Psoas muscle (tissue), 8 donors: Measurements from ENCODE around the gene LRBA. TPM values are rescaled to one million over a fixed set of nuclear protein-coding genes. Genes with fewer than 3 reads are reported as not detected.
"Not testable (repeated sequence)": the region's sequence is repeated elsewhere in the genome, so short reads cannot be mapped to it uniquely, and the experiment has no call there.

ENCODE experiments used
- ATAC-seq, 4 donors: fragments of 200-7000 bp; cut with Tn5 transposase; one replicate each; pipeline ENCODE4 v1.9.1; 2020; ENCODE audit warnings: moderate library complexity in 3 of 4, mild to moderate bottlenecking in 2 of 4
- DNase-seq, 2 donors: peaks; one replicate each; pipeline ENCODE4 v3.0.0-alpha.2; 2020
- H3K27ac ChIP-seq: fragments of 200-600 bp; one replicate; pipeline ENCODE4 v1.8.0; 2022
- H3K27me3 ChIP-seq, 3 donors: fragments of 200-600 bp in 1 of 3; one replicate each; pipeline versions ENCODE4 v1.6.1 to v1.8.0; 2013 to 2022; ENCODE audit warnings: low read length in 2 of 3, mild to moderate bottlenecking in 2 of 3, moderate library complexity in 1 of 3; ENCODE audit not compliant: insufficient read depth in 3 of 3
- H3K36me3 ChIP-seq, 2 donors: fragments of 200-600 bp in 1 of 2; one replicate each; pipeline versions ENCODE4 v1.6.1 to v1.8.0; 2013 to 2022; ENCODE audit warnings: low read depth in 1 of 2, mild to moderate bottlenecking in 1 of 2, moderate library complexity in 1 of 2; ENCODE audit not compliant: insufficient read depth in 1 of 2
- H3K4me1 ChIP-seq: fragments of 200-600 bp; one replicate; pipeline ENCODE4 v1.8.0; 2022
- H3K4me3 ChIP-seq: fragments of 200-600 bp; one replicate; pipeline ENCODE4 v1.8.0; 2022; ENCODE audit warnings: mild to moderate bottlenecking
- H3K9me3 ChIP-seq: fragments of 200-600 bp; one replicate; pipeline ENCODE4 v1.8.0; 2022
- WGBS, 3 donors: extraction: QIAGEN DNeasy Blood & Tissue Kit; methylation state at CpG; one replicate each; pipeline versions ENCODE4 v1.1.6 to v1.1.7; 2013; 5-methylcytosine and 5-hydroxymethylcytosine counted together
- intact Hi-C, 2 donors: fragments of 100-400 bp; cut with DNase I; formaldehyde crosslinking; loops; one replicate each; pipeline versions ENCODE4 v1.11.0 to v1.14.2; 2022
- polyA plus RNA-seq, 3 donors: library from polyadenylated mRNA; stranded (reverse); fragments of 200-250 nt; gene quantifications; one replicate each; pipeline ENCODE4 v1.2.3, GENCODE V29; 2013
- total RNA-seq, 4 donors: library from RNA; stranded (reverse); fragmentation: NEBNext Ultra II Directional in 2 of 4; extraction: Animal tissue kit (Norgen Biotek cat#: 25700) in 2 of 4; gene quantifications; one replicate each; pipeline versions ENCODE4 v1.2.1 to v1.2.4, GENCODE V29; 2021 to 2023
- TF ChIP-seq, protein P1 (sequence below): fragments of 200-600 bp; IDR thresholded peaks from one replicate; pipeline ENCODE4 v1.8.0; 2022; ENCODE audit warnings: antibody characterized with exemption
- donor health status: healthy with polysubstance abuse.
- donor health status: DM: no; HTN: no; CAD: no; lungs with moderate emphysema.
- donor health status: Bipolar disorder and iron deficiency.
- donor health status: healthy.
- donor health status: DM: yes; HTN: yes; CAD: no.
- donor health status: DM: no; HTN: no; CAD: no.
- donor health status: DM: no; HTN: no; CAD: no.
- donor health status: DM: yes; HTN: yes; CAD: no.

Gene LRBA
- total and polyA plus RNA-seq, 7 donors, result 2.9 to 10.6 (median 6.4) TPM

DNA sequence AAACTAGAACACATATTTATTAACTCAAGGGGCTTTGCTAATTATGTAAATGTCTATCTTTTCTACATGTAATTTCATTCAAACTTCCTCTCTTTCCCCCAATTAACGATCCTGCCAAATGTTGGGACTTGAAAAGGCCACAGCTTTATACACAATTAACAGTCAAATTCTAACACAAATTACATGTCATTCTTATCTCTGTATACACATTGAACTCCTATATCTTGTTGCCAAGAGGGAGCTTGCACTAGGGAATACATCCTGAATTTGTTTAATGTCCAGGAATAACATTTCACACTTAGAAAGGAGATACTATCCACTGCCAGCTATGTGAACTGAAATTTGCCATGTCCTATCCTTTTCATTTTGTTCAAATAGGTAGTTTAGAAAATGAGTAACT, 472.0 kb downstream of the LRBA start:
- DNase-seq (no peak), ATAC-seq (no peak)
- H3K27me3 ChIP-seq, result no peaks in the 10 kb centered on the region
- H3K9me3 ChIP-seq, result no peaks in the 10 kb centered on the region
- TF ChIP-seq, protein P1, sequence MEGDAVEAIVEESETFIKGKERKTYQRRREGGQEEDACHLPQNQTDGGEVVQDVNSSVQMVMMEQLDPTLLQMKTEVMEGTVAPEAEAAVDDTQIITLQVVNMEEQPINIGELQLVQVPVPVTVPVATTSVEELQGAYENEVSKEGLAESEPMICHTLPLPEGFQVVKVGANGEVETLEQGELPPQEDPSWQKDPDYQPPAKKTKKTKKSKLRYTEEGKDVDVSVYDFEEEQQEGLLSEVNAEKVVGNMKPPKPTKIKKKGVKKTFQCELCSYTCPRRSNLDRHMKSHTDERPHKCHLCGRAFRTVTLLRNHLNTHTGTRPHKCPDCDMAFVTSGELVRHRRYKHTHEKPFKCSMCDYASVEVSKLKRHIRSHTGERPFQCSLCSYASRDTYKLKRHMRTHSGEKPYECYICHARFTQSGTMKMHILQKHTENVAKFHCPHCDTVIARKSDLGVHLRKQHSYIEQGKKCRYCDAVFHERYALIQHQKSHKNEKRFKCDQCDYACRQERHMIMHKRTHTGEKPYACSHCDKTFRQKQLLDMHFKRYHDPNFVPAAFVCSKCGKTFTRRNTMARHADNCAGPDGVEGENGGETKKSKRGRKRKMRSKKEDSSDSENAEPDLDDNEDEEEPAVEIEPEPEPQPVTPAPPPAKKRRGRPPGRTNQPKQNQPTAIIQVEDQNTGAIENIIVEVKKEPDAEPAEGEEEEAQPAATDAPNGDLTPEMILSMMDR, result no peak
- H3K36me3 ChIP-seq, result no peaks in the 10 kb centered on the region
- no peak overlapping the region for H3K4me3 ChIP-seq
- intact Hi-C loops, result no loop called here
- no peaks in the 10 kb centered on the region for H3K4me1 ChIP-seq
- WGBS, 3 donors, result 69 to 80% (median 70%) methylated on average over 1 of the region's 1 CpG
- no peak overlapping the region for H3K27ac ChIP-seq

GRCh38 chr4:150541681-150542080, 473.4 kb downstream of the LRBA start:
- WGBS, 3 donors, result 93 to 95% (median 95%) methylated on average over 3 of the region's 3 CpGs
- H3K27ac ChIP-seq, result no peak overlapping the region
- H3K4me1 ChIP-seq, result no peaks in the 10 kb centered on the region
- peaks cover 4% of the 10 kb centered on the region for H3K9me3 ChIP-seq
- H3K4me3 ChIP-seq, result no peak overlapping the region
- DNase-seq (no peak), ATAC-seq (no peak)
- H3K27me3 ChIP-seq, result no peaks in the 10 kb centered on the region
- H3K36me3 ChIP-seq, result no peaks in the 10 kb centered on the region
- TF ChIP-seq, protein P1, result no peak
- intact Hi-C loops, result no loop called here

DNA sequence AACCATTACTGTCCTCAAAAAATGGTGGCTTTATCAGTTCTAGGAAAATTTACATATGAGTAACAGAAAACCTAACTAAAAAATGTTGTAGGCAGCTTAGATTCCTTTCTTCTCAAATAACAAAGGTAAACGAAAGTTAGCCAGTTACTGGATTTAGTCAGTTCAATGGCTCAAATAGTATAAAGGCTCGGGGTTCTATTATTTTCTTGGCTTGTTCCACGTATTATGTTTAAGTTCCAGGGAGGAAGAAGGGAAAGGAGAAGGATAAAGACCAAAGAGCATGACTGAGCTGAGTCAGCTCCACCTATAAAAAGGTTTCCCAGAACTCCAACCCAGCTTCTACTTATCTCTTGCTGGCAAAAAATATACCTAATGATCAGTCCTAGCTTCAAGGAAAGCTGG, 474.1 kb downstream of the LRBA start:
- DNase-seq (no peak), ATAC-seq (no peak)
- no peak overlapping the region for H3K4me3 ChIP-seq
- intact Hi-C loops, result no loop called here
- 38 to 52% (median 38%) methylated on average over 3 of the region's 3 CpGs for WGBS, 3 donors
- H3K27me3 ChIP-seq, result no peaks in the 10 kb centered on the region
- H3K9me3 ChIP-seq, result peaks cover 4% of the 10 kb centered on the region
- no peak overlapping the region for H3K27ac ChIP-seq
- H3K4me1 ChIP-seq, result no peaks in the 10 kb centered on the region
- TF ChIP-seq, protein P1, result no peak
- H3K36me3 ChIP-seq, result no peaks in the 10 kb centered on the region

DNA sequence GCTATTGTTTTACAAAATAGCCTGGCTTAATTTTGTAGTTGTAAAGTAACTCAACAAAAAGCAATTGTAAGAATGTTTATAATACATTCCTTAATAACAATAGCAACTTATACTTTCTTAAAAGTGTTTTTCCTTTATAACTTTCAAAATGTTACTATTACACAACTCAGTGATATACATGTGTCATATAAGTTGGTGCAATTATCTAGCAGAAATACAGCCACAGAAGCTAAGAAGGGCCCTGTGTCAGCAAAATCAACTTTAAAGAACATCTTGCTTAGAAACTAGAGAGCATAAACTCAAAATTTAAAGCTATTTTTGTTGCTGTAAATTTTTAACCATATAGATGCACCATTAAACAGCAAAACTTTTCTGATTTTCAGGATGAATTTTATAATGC, 474.5 kb downstream of the LRBA start:
- intact Hi-C loops, result no loop called here
- Histone ChIP-seq H3K4me3 (no peak overlapping the region), H3K36me3 (no peaks in the 10 kb centered on the region), H3K9me3 (peaks cover 4% of the 10 kb centered on the region), H3K27me3 (no peaks in the 10 kb centered on the region), H3K4me1 (no peaks in the 10 kb centered on the region), H3K27ac (no peak overlapping the region)
- ATAC-seq (no peak), DNase-seq (no peak)
- TF ChIP-seq, protein P1, result no peak

DNA sequence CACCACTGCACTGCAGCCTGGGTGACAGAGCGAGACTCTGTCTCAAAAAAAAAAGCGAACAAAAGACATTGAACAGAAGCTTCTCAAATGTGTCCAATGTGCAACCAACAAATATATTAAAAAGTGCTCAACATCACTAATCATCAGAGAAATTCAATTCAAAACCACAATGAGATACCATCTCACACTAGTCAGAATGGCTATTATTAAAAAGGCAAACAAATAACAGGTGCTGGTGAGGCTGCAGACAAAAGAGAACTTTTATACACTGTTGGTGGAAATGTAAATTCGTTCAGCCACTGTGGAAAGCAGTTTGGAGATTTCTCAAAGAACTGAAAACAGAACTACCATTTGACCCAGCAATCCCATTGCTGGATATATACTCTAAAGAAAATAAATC, 477.2 kb downstream of the LRBA start:
- H3K4me1 ChIP-seq, H3K4me3 ChIP-seq, H3K27ac ChIP-seq, DNase-seq, intact Hi-C loops, ATAC-seq, H3K9me3 ChIP-seq, H3K36me3 ChIP-seq, H3K27me3 ChIP-seq: not testable (repeated sequence)
- 92 to 95% (median 92%) methylated on average over 3 of the region's 3 CpGs for WGBS, 3 donors
